HG03280 (cell line): ENCODE data around the gene SAXO2.
"Not testable (repeated sequence)": the region's sequence is repeated elsewhere in the genome, so short reads cannot be mapped to it uniquely, and the experiment has no call there.

ENCODE experiments used
- ATAC-seq: cut with Tn5 transposase; IDR thresholded peaks from one replicate; pipeline ENCODE4 v1.9.1; 2021; ENCODE audit warnings: mild to moderate bottlenecking, moderate library complexity; ENCODE audit not compliant: unreplicated experiment

SAXO2 gene

GRCh38 chr15:82313446-82313845 lies 50.8 kb downstream of the SAXO2 start:
- ATAC-seq = no peak

DNA sequence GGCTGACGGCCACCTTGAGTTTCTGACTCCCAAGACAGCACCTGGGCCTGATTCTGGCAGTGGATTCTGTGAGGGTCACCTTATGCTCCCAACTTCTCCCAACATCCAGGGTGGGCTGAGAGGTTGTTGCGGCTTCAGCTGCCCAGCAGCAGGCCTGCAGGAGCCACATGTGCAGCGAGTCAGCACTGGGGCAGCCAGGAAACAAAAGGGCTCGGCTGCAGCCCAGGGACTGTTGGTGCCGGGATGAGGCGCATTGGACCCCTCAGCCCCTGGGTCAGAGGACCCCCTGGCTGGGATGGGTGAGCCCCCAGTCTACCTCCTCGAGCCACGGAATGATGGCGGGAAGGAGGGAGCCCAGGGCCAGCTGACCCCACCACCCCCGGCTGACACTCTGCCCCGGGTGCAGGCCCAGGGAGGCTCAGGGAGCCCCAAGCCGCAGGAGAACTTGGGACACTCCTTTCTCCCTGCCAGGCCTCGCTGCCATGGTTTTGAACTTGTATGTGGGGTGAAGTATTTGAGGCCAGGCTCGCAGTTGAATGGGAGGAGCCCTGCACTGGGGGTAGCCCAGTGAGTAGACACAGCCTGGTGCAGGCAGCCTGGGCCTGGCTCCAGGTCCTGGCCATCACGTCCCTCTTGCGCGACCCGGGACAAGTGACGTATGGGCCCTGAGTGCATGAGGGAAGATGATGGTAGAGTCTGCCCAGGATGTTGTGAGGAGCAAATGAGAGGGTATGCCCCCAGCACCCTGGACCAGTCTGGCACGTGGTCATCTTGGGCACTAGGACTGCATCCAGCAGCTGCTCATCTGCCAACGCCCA lies 51.5 kb downstream of the SAXO2 start:
- ATAC-seq = not testable (repeated sequence)

- ATAC-seq = no peak
Measured at GRCh38 chr15:82314769-82315518, 52.3 kb downstream of the SAXO2 start.

- no peak for ATAC-seq
Measured at GRCh38 chr15:82315519-82316246, 53.1 kb downstream of the SAXO2 start.

GRCh38 chr15:82316247-82317090 lies 53.9 kb downstream of the SAXO2 start:
- not testable (repeated sequence) for ATAC-seq

DNA sequence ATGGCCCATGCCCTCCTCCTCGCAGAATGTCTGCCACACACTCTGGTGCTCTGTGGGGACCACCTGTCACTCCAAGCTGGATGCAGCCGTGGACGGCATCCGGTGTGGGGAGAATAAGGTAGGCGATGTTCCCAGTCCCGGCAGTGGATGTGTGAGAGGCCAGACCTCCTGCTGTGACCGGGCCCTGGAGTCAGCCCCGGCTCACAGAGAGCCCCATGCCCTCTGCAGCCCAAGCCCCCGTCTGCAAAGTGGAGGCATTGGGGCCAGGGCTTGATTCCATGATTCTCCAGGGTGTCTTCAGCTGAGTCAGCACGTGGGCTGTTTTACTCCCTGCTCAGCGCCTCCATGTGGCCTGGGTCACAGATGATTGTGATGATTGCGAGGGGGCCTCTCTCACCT lies 54.5 kb downstream of the SAXO2 start:
- no peak for ATAC-seq

DNA sequence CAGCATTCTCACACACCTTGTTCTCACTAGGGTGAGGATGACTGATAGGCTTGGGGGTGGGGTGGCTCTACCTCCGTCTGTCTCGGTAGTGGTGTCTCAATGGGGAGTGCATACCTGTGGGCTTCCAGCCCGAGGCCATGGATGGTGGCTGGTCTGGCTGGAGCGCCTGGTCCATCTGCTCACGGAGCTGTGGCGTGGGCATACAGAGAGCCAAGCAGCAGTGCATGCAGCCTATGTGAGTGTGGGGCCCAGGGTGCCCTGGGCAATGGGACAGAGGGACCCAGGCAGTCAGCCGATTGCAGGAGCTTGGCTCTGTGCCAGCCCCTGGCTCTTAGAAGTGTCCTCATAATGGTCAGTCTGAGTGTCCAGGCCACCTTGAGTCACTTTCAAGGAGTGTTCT lies 54.9 kb downstream of the SAXO2 start:
- not testable (repeated sequence) for ATAC-seq

DNA sequence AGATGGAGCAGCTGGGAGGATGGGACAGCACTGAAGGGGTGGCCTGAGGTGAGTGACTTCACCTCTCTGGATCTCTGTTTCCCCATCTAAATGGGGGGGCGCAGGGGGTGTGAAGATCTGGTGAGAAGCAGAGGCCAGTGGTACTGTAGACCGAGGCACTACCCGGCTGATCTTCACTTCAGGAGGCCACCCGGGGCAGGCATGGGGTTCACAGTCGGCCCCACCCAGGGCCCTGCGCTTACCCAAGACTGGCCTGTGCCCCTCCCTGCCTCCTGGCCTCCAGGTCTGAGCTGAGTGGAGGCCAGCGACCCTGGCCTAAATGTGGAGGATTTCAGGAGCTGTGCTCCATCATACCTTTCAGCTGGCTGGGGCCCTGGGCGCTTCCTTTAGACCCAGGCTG lies 55.7 kb downstream of the SAXO2 start:
- not testable (repeated sequence) for ATAC-seq

DNA sequence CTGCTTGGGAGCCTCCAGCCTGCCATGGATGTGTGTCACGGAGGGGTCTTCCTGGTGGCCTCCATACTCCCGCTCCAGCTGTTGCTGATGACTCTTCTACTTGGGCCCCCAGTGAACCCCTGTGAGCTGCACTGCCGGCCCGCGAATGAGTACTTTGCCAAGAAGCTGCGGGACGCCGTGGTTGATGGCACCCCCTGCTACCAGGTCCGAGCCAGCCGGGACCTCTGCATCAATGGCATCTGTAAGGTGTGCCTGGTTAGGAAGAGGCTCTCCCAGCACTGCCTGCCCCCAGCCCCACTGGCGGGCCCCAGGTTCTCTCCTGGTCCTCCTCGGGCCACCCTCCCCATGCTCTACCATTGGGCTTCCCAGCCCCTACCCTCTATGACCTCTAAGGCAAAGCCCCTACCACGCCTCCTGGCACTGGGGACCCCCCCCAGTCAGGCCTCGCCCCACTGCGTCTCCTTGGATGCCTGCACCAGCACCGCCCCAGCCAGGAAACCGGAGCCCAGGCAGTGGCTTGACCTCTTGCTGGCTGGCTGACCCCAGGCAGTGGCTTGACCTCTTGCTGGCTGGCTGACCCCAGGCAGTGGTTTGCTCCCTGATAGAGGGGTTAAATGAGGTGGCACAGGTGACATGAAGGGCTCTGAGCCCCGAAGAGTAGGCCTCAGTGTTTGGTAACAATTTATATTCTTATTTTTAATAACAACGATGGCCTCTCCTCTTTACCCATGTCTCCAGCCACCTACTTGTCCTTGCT lies 57.1 kb downstream of the SAXO2 start:
- not testable (repeated sequence) for ATAC-seq

- ATAC-seq = not testable (repeated sequence)
Measured at GRCh38 chr15:82320861-82321260, 58.2 kb downstream of the SAXO2 start.

DNA sequence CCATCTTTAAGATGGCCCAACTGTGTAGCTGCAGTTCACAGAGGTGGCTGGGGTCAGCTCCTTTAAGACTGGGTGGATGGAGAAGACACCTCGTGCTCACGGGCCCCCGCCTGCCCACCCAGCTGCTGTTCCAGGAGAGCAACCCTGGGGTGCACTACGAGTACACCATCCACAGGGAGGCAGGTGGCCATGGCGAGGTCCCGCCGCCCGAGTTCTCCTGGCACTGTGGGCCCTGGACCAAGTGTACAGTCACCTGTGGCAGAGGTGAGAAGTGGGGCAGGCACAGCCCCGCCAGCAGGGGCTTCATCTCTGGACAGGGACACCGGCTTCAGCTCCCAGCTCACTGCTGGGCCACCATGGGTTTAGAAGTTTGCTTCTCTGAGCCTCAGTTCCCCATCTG lies 59.9 kb downstream of the SAXO2 start:
- not testable (repeated sequence) for ATAC-seq

- not testable (repeated sequence) for ATAC-seq
Measured at GRCh38 chr15:82324831-82325230, 62.2 kb downstream of the SAXO2 start.

DNA sequence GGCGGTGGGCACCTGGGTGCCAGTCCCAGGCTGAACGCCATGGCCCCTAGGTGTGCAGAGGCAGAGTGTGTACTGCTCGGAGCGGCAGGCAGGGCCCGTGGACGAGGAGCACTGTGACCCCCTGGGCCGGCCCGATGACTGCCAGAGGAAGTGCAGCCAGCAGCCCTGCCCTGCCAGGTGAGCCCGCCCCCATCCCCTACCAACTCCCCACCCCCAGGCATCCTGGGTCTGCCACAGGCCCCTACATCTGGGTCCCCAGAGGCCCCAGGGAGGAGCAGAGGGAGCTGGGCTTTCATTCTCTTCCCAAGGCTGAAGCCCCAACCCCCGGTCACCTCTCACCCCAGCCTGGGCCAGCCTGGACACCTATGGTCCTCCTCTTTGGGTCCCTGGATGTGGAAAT lies 63.0 kb downstream of the SAXO2 start:
- ATAC-seq = not testable (repeated sequence)

DNA sequence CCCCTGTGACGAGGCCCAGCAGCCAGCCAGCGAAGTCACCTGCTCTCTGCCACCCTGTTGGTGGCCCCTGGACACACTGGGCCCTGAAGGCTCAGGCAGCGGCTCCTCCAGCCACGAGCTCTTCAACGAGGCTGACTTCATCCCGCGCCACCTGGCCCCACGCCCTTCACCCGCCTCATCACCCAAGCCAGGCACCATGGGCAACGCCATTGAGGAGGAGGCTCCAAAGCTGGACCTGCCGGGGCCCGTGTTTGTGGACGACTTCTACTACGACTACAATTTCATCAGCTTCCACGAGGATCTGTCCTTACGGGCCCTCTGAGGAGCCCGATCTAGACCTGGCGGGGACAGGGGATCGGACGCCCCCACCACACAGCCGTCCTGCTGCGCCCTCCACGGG lies 64.3 kb downstream of the SAXO2 start:
- ATAC-seq = not testable (repeated sequence)

- not testable (repeated sequence) for ATAC-seq
Measured at GRCh38 chr15:82327372-82327771, 64.8 kb downstream of the SAXO2 start.

DNA sequence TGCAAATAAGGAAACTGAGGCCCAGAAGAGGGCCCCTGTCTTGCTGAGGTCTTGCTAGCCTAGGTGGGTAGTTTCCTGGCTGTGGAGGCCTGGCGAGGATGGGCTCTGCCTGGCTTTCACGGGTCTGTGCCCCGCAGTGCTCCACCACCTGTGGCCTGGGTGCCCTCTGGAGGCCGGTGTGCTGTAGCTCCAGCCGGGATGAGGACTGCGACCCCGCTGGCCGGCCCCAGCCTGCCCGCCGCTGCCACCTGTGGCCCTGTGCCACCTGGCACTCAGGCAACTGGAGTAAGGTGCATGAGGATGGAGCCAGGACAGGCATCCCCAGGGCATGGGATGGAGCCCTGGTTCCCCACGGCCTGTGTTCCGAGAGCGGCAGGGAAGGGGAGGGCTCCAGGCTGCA lies 66.4 kb downstream of the SAXO2 start:
- not testable (repeated sequence) for ATAC-seq

- not testable (repeated sequence) for ATAC-seq
Measured at GRCh38 chr15:82330921-82331320, 68.3 kb downstream of the SAXO2 start.

- peak; percentile 58 for ATAC-seq
Measured at GRCh38 chr15:82331576-82332304, 69.1 kb downstream of the SAXO2 start.
